H1 (cell line): ENCODE data around the gene SRGAP3. TPM values are rescaled to one million over a fixed set of nuclear protein-coding genes. Genes with fewer than 3 reads are reported as not detected.

Experiments
- ATF2 ChIP-seq: IDR thresholded peaks from 2 replicates; pipeline ENCODE4 v1.6.1; 2012; ENCODE audit warnings: low read length, inconsistent platforms
- CHD7 ChIP-seq: fragments of 300-600 bp; sonication (generic); IDR thresholded peaks from 2 replicates; pipeline ENCODE4 v1.7.1; 2012; ENCODE audit warnings: low read length, moderate library complexity, mild to moderate bottlenecking, inconsistent platforms; ENCODE audit not compliant: insufficient replicate concordance
- CTCF ChIP-seq, 3 experiments: IDR thresholded peaks; 1 replicate in 2 of 3; 2 replicates in 1 of 3; pipeline versions ENCODE4 v1.5.1 to v1.6.1; 2011; ENCODE audit warnings: low read length in 3 of 3, mild to moderate bottlenecking in 3 of 3, inconsistent platforms in 2 of 3, low read depth in 1 of 3, moderate library complexity in 1 of 3; ENCODE audit not compliant: insufficient read depth in 1 of 3; ENCODE audit errors: control extremely low read depth in 1 of 3
- E2F6 ChIP-seq: IDR thresholded peaks from 2 replicates; pipeline ENCODE4 v1.6.1; 2012; ENCODE audit warnings: inconsistent platforms
- HDAC6 ChIP-seq: IDR thresholded peaks from one replicate; pipeline ENCODE4 v1.7.1; 2012; ENCODE audit warnings: low read depth, mild to moderate bottlenecking, inconsistent platforms, low read length, moderate library complexity
- YY1 ChIP-seq: IDR thresholded peaks from 2 replicates; pipeline ENCODE4 v1.6.1; 2011; ENCODE audit warnings: low read depth, mild to moderate bottlenecking, low read length
- polyA plus RNA-seq, 7 experiments: library from polyadenylated mRNA; depleted of rRNA in 3 of 7; stranded (reverse) in 5 of 7; unstranded in 2 of 7; fragments of >200 nt in 5 of 7; fragments of 200-250 nt in 2 of 7; gene quantifications; 1 replicate in 5 of 7; 2 replicates in 1 of 7; 4 replicates in 1 of 7; pipeline versions ENCODE4 v1.2.1 to v1.2.3, GENCODE V29; 2011 to 2013; ENCODE audit warnings: missing spikeins in 2 of 7, mixed read lengths in 2 of 7
- total RNA-seq: library from RNA; stranded (reverse); fragmentation: NEBNext Ultra II Directional; extraction: Animal tissue kit (Norgen Biotek cat#: 25700); gene quantifications from 2 replicates; pipeline ENCODE4 v1.2.1, GENCODE V29; 2021

Gene SRGAP3
- total and polyA plus RNA-seq, 2 of the 8 experiments (the other 6 are each of a cell fraction or from before 2014, with no cell fraction given), result 5.8 to 11.4 TPM

GRCh38 chr3:9208605-9209152 is 40.8 kb downstream of the SRGAP3 start (continued):
- TF ChIP-seq CHD7 (no peak), E2F6 (no peak), ATF2 (no peak), CTCF (IDR thresholded peaks at IDR 0.05; ENCODE audit: control extremely low read depth in 1 of 3, insufficient read depth in 1 of 3, low read depth in 1 of 3, low read length in 3 of 3) (no peak), HDAC6 (no peak), YY1 (no peak)
